HG03135 (cell line): ENCODE results near the gene DPYD.
"Not testable (repeated sequence)": the region's sequence is repeated elsewhere in the genome, so short reads cannot be mapped to it uniquely, and the experiment has no call there.

Experiments used
- ATAC-seq: cut with Tn5 transposase; IDR thresholded peaks from one replicate; pipeline ENCODE4 v1.9.1; 2021; ENCODE audit warnings: mild to moderate bottlenecking, moderate library complexity; ENCODE audit not compliant: unreplicated experiment

The DPYD gene

GRCh38 chr1:97379387-97380075, 541.3 kb downstream of the DPYD start:
- ATAC-seq = no peak

GRCh38 chr1:97378596-97378995, 542.2 kb downstream of the DPYD start:
- no peak for ATAC-seq

DNA sequence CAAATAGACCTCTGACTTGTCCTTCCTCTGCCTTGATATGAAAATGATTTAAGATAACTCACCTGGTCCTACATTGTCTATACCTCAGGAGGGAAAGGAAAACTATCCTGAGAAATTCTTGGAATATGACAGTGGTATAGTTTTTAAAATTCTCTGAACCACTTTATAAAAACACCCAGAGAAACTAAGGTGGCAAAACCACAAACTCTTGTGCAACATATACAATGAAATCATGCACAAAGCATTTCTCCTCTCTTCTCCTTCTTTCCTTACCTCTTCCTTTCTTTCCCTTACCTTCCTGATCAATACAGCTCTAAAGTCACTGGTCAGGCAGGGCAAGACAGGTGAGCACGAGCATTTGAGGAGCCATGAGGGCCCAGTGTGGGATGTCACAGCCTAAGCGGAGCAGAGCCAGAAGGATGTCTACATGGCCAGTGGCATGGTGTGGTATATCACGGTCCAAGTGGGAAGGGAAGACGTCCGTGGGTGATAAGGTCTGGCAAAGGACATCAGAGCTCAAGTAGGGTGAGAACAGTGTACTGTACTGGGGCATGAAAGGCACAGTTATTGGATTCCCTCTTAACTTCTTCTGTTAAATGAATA, 543.3 kb downstream of the DPYD start:
- no peak for ATAC-seq

- ATAC-seq = no peak
Measured at GRCh38 chr1:97373000-97373399, 547.8 kb downstream of the DPYD start.

DNA sequence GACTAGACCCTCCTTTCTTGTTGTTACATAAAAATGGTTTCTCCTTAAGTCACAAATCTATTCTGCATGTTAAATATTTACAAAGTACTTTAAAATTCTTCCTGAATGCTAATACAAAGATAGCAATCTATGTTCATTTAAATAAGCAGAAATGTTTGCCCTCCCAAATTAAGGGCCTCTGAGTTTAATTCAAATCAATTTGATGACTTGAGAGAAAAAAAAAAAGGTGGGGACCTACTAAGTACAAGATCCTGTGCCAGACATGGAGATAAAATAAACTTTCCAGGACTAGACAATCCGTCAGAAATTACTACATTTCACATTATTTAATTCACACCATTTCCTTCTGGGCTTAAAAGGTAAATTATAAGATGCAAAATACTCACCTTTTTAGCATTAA, 548.3 kb downstream of the DPYD start:
- no peak for ATAC-seq

DNA sequence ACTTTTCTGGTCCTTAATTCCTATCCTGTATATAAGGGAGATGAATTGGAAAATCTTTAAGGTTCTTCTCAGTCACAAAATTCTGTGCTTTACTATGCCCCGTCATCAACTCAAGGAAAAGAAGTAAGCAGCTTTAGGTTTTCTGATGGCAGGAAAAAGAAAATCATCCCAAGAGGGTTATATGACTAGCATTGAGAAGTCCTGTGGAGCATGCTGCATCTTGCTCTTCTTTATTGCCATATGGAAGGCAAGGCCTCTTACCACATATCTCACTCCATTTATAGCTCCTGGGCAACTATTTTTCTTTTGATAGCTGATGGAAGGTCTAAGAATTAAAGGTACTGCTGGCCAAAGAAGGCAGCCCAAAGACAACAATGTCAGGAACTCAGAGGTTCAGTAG, 552.5 kb downstream of the DPYD start:
- ATAC-seq = no peak

GRCh38 chr1:97366984-97367383, 553.9 kb downstream of the DPYD start:
- ATAC-seq = no peak

GRCh38 chr1:97365026-97365425, 555.8 kb downstream of the DPYD start:
- ATAC-seq = no peak

- ATAC-seq = no peak
Measured at GRCh38 chr1:97364086-97364485, 556.7 kb downstream of the DPYD start.

DNA sequence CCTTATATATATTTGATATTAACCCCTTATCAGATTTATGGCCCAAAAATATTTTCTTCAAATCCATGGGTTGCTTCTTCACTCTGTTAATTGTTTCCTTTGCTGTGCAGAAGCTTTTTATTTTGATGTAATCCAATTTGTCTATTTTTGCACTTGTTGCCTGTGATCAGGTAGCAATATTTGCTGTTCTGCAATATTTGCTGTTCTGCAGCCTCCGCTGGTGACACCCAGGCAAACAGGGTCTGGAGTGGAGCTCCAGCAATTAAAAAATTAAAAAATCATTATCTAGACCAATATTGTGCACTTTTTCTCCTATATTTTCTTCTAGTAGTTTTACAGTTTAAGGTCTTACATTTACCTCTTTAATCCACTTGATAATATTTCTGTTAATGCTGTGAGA, 564.5 kb downstream of the DPYD start:
- no peak for ATAC-seq

DNA sequence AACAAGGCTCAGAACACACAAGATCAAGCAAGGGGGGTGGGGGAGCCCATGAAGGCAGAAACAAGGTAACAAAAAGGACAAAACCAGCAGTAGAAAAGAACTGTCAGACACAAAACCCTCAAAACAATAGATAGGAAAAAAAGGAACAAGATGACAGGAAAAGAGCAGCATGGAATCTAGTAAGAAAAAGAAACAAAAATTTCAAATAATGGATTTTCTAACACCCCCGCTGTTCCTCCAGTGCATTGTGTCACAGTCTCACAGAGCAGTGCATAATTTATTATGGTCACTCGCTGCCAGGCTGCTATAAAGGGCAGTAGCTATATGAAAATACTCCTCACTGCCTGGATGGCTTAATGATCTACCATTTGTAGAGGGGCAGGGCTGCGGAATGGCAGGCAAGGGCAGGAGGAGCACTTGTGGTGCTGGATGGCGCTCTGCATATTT, 567.9 kb downstream of the DPYD start:
- ATAC-seq = no peak

GRCh38 chr1:97351846-97352245, 569.0 kb downstream of the DPYD start:
- no peak for ATAC-seq

DNA sequence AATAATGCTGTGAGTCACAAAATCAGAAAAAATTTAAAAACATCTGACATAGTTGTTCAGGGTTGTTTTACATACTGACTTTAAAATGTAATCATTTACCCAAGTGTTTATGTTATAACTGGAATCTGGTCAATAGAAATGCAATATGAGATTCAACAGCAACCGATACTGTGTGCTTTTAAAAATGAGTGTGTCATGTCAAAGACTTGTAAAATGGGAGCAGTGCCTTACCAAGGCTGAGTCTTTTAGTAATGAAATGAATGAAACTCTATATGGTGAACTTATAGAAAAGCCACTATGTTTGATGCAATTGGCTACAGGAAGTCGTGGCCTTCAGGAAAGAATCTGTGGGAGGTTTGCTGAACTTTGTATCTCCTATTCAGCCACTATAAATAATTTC, 570.2 kb downstream of the DPYD start:
- no peak for ATAC-seq

DNA sequence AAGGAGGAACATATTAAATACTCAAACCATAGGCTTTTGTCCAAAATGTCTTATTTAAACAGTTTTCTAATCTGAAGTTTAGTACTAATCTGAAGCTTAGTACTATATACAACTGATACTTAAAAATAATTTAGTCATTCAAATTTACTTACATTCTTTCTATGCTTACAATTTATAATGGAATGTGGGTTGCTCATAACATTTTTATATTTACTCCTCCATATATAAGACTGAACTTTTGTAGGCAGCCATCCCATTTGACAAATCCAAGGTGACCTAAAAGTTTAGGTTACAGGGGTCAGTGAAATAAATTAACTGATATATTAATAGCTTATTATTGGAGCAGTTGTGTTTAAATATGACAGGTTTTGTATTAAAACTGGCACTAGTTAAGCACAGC, 570.6 kb downstream of the DPYD start:
- ATAC-seq = no peak

- not testable (repeated sequence) for ATAC-seq
Measured at GRCh38 chr1:97349794-97350193, 571.0 kb downstream of the DPYD start.

- no peak for ATAC-seq
Measured at GRCh38 chr1:97348599-97349265, 572.1 kb downstream of the DPYD start.

GRCh38 chr1:97340951-97341350, 579.9 kb downstream of the DPYD start:
- ATAC-seq = no peak

DNA sequence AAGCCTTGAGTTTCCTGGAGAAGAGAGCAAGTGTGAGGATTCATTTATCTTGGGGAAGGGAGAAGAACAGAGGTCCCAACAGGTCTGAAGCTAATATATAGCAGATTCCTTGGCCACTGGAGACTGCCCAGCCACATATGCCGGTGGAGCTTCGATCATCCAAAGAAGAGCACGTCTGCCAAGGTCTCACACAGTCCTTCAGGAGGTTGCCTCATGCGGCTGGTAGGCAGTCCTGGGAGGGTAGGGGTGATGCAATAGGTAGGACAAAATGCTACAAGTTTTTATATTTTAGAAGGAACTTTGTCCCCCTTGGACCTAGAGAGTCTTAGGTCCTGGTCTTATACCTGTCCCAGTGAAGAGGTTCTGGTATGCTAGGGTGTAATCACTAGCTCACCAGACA, 582.5 kb downstream of the DPYD start:
- ATAC-seq = no peak

DNA sequence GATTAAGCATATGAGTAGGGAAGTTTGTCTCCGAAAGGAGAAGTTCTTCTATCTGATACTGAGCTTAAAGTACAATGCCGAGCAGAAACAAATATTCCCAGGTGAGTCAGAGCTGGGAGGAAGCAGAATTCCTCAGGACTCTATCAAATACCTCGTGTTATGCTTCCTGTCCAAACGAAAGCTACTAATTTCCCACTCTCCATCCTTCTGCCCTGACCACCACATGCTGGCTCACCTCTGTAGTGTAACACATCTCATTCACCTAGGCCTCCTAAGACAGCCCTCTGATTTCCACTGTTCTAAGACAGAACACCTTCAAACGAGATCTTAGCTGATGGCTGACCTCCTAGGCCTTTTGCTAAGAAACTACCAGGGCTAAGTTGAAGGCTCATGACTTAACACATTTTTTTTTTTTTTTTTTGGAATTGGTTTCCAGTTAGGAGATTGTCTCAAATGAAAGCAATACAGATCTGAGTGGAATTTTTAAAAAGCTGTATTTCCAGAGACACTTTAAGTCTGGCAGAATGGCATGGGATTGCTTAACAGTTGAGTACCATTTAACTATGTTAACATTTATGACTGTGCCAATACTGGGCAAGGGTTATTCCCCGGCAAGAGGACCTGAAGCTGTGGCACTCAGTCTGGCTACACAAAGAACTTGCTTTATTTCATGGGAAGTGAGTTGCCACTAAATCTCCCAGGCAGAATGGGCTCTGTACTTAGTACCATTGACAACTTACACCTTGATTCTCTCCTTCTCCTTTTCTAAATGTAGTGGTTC, 583.4 kb downstream of the DPYD start:
- ATAC-seq = no peak

DNA sequence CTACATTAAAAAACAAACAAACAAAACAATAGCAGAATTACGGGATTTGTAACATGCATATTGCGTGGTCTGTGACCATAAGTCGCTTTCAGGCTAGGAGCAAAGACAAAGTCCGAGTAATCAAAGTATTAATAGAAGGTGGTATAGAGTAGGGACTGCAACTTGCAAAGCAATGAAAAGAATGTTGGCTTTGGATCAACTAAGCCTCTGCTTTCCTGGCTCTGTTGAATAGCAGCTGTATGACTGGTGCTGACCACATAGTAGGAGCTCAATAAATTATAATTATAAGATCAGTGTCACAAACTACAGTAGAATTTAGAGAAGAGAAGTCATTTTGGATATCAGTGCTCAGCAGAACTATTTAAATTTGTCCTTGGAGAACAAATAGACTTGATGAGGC, 586.4 kb downstream of the DPYD start:
- ATAC-seq = no peak

- no peak for ATAC-seq
Measured at GRCh38 chr1:97332716-97333115, 588.1 kb downstream of the DPYD start.

DNA sequence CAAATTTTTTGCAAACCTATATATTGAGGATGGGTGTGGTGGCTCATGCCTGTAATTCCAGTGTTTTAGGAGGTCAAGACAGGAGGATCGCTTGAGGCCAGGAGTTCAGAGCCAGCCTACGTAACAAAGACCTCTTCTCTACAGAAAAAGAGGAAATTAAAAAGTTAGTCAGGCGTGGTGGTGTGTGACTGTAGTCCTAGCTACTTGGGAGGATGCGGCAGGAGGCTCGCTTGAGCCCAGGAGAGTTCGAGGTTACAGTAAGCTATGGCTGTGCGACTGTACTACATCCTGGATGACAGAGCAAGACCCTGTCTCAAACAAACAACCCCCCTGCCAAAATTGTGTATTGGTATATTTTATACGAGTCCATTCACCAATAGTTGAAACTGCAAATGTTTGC, 589.7 kb downstream of the DPYD start:
- no peak for ATAC-seq
